GM19324 (cell line): ENCODE measurements around the gene SH3BGRL2.

Source experiments
- ATAC-seq: cut with Tn5 transposase; IDR thresholded peaks from one replicate; pipeline ENCODE4 v1.9.1; 2021; ENCODE audit warnings: mild to moderate bottlenecking, moderate library complexity; ENCODE audit not compliant: unreplicated experiment, low FRiP score

The SH3BGRL2 gene

DNA sequence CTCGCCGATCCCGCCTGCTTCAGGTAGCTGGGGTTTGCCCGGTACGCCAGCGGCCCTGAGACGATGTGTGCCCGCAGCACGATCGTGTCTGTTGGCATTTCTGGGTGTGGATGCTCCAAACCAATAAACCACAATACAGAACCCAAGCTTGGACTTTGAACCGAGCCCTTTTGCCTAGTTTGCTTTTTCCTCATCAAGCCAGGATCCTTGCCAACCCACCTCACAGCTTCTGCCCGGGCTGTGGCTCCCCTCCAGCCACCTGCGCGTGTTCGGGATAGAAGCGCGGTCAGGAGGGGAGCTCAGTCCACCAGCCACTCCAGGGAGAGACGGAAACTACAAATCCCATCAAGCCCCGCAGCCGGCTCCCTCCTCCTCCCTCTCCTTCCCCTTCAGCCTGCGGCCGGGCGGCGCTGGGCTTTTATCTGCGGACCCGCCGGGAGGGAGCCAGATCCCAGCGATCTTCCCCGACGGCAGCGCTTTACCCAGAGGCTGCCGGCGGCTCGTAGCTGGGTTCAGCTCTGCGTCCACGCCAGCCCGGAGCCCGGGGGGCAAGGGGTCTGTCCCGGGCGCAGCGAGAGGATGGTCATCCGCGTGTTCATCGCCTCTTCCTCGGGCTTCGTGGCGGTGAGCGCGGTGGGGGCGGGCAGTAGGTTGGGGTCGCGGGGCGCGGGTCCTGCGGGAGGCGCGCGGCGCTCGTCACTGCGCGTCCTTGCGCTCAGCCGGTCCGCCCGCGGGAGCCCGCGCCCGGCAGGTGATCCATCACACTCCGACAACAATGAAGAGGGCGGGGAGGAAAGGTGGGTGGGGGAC lies at the start of gene SH3BGRL2:
SH3BGRL2 (plus strand) TSS at position 447 of the 810 bp plus-strand sequence; CDS start at position 580, 133 bp downstream.
- peak; percentile 50 for ATAC-seq

DNA sequence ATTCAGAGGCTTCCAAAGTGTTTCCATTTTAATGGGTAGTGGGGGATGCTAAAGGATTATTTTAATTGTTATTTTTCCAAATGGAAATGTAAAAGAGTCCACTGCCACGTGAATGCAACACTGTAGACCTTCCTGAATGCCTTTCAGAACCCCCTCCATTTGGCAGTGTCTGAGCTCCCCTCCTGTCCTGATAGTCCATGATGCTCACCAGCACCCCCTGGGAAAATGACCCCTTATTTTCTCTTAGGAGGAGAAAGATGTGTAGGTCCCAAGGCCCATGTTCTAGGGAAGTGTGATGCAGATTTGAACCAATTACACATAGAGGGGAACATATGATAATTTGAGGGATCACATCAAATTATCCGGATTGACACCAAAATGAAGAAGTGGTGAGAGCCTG lies 46.8 kb upstream of the SH3BGRL2 start:
- ATAC-seq, result no peak

DNA sequence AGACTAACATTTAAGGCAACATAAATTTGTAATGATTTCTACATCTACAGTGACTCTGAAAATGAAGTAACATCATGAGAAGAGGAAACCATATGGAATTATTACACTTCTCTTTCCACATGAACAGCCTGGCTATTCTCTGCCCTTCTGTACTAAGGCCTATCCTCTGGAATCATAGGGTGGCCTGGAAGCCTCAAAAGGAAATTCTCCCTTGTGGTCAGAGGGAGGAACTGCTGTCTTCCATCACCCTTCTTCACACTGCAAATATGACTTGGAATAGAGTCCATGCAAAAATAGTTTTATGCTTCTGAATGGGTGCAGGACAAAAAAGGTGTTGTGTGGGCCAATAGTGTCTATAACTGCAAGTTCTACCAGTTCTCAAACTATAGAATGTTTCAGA lies 44.6 kb upstream of the SH3BGRL2 start:
- no peak for ATAC-seq

DNA sequence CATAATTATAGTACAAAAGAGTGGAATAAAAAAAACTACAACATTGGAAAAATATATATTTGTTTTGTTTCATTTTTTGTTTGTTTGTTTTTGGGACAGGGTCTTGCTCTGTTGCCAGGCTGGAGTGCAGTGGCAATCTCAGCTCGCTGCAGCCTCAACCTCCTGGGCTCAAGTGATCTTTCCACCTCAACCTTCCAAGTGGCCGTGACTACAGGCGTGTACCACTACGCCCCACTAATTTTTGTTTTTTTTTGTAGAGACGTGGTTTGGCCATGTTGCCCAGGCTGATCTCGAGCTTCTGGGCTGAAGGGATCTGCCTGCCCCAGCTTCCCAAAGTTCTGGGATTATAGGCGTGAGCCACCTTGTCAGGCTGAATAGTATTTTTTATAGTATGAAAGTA lies 41.4 kb upstream of the SH3BGRL2 start:
- ATAC-seq, result no peak

DNA sequence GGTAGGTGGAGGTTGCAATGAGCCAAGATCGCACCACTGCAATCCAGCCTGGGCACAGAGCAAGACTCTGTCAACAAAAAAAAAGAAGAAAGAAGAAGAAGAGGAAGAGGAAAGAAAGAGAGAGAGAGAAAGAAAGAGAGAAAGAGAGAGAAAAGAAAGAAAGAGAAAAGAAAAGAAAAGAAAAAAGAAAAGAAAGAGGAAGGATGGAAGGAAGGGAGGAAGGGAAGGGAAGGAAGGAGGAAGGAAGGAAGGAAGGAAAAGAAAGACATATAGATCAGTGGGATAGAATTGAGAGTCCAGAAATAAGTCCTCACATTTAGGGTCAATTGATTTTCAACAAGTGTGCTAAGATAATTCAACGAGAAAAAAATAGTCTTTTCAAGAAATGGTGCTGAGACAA lies 34.0 kb upstream of the SH3BGRL2 start:
- no peak for ATAC-seq

DNA sequence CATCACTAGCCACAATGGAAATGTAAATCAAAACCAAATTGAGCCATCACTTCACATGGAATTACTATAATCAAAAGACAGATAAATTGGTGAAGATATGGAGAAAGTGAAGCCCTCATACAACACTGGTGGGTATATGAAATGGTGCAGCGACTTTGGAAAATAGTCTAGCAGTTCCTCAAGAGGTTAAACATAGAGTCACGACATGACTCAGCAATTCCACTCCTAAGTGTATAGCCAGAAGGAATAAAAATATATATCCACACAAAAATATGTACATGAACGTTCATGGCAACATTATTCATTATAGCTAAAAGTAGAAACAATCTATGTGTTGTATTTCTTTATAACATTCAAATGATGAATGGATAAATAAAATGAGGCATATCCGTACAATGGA lies 33.1 kb upstream of the SH3BGRL2 start:
- ATAC-seq, result no peak

DNA sequence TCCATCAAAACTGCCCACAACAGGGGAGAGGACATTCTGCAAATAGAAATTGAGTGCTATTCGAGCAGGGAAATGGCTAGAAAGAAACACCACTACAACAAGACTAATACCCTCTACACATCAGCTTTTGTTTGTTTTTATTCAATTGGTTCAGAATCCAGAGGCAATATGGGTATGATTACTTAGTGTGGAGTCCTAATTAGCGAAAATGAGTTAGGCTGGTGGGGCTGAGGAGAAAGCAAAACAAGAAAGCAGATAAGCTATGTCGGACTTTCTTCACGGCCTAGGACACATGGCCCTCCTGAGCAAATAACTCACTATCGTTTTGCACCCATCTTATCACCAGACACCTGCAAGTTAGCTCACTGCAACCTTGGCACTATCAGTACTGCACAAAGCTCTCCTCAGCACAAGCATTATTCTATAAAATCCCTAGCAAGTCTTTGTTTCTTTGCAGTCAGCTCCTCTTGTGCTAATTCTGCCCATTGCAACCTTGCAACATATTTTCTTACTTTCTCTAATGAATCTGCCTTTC lies 31.3 kb upstream of the SH3BGRL2 start:
- no peak for ATAC-seq

DNA sequence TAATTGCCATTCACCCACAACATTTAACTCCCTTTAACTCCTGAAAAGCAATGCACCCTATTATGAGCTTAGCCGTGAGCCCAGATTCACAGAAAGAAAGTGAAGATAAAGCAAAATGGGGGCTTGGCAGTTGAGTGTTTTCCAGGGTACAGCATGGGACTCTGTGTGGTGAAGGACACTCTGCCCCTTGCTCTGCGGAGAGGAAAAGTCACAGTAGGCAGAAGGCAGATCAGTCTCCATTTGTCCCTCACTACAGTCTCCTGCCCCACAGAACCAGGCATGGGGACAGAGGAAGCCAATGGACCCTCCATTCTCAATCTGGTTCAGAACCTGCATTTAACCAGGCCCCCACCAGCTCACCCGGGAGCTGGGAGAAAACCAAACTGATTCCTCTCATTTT lies 30.8 kb upstream of the SH3BGRL2 start:
- no peak for ATAC-seq

DNA sequence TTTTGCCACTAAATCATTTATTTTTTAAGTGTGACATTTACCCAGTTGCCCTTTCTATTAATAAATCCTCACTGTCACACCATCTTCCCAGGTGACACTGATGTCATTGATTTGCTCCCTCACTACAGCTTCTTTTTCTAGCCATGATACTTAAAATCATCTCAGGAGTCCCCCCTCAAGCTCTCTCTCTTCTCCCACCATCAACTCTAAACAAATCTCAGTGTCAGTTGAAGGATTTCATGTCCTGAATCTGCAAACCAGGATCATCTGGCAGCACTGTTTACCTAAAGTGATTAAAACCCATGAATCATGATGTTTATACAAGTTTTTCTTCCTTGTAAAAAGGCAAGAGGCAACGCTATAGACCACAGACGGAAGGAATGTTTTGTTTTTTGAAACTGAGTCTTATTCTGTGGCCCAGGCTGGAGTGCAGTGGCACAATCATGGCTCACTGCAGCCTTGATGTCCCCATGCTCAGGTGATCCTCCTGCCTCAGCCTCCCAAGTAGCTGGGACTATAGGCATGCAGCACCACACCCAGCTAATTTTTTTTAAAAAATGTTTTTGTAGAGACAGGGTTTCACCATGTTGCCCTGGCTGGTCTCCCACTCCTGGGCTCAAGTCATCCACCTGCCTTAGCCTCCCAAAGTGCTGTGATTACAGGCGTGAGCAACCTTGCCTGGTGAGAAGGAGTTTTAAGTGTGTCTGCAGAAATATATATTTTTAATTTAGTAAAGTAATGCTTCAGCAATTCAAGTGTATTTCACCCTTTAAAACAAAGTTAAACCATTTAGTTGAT lies 30.1 kb upstream of the SH3BGRL2 start:
- no peak for ATAC-seq

DNA sequence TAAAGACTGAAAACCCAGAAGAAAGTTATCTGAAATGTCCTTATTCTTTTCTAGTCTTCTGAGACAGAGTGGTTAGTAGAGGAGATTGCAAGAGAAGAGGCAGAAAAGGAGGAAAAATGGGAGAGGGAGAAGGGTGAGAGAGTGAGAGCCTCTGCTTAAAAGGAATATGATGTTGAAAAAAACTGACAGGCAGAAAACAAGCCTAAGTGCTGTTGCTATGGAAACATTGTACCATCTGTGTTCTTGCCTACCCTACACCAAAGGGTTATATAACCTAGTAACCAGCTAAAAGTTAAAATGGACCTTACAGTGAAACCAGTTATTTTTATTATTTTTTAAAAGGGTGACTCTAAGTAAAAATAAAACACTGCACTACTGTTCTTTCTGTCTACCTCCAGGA lies 28.3 kb upstream of the SH3BGRL2 start:
- ATAC-seq, result no peak

DNA sequence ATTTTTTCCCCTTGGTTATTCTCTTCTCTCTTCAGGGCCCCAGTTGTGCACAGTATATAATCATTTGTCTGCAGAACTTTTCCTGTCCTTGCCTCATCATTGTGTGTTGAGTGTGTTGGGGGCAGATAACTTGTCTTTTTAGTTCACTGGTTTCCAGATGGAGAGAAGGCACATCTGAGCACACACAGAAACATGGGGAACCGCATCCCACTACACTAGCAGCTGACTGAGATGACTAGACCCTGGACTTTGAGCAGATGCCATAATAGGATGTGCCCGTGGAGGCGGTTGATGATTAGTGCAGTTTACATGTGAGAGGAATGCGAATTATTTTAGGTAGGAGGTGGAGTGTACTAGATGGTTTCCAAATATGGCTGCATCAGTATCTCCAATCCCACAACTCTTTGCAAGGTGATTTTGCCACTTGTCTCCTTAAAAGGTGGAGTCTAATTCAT lies 26.5 kb upstream of the SH3BGRL2 start:
- ATAC-seq, result no peak

DNA sequence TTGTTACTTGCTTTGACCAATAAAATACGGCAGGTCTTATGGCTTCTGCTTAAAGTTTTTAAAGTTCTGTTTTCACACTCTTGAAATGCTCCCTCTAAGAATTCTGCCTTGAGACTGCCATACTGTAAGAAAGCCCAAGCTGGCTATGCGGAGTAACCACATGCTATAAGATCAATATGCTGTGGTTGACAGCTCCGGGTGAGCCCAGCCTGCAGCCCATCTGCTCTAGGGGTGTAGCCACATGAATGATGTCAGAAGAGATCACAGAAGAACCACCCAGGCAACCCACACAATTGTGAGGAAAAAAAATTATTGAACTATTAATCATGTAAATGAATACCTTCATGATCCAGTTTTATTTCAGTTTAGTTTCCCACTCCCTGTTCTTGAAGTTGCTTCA lies 26.1 kb upstream of the SH3BGRL2 start:
- no peak for ATAC-seq

DNA sequence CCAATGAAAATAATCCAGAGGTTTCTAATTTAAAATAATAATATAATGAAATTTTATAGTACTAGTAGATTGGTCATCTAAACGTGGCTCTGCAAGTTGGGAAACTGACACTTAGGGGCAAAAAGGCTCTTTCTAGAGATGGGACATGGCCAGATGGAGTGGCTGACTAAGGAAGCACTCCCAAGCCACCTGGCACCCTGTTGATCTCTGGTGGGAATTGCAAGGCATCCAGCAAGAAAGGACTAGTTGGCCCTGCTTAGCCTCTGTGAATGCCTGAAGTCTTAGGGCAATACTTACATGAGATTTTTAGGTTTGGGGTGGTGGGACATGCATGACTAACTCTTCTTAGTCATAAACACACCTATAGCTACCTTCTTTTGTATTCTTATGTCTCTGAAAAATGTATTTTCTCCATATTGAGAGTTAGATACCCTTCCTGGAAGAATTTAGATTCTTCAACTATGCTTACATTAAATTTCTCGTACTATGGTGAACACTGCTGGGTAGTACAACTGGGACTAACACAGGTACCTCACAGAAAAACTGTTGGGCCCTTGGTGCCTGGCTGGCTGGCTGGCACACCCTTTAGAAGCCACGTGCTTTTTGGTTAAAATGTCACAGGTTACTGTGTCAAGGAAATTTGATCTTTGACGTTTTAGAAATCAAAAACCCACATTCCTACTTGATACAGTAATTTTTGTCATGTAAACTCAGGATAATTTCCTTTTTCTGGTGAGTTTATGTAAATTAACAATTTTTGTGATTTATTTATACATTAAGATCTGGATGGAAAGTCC lies 25.0 kb upstream of the SH3BGRL2 start:
- ATAC-seq, result no peak

DNA sequence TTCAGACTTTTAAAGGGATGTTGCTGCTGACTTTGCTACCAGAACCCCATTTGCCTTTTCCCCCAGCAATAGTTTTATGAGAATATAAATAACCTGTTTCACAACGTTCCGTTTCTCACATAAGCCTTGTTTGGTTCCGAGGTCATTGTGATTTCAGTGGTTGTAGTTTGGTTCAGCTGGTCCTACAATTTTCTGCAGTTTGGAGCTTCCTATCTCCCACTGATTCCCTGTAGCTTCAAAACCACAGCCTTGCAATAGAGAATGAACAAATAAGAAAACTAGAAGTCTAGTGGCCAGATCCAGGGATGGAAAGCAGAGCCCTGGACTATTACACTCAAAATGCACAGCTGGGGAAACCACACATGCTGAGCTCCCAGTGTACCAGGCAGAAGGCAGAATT lies 24.1 kb upstream of the SH3BGRL2 start:
- ATAC-seq, result no peak

DNA sequence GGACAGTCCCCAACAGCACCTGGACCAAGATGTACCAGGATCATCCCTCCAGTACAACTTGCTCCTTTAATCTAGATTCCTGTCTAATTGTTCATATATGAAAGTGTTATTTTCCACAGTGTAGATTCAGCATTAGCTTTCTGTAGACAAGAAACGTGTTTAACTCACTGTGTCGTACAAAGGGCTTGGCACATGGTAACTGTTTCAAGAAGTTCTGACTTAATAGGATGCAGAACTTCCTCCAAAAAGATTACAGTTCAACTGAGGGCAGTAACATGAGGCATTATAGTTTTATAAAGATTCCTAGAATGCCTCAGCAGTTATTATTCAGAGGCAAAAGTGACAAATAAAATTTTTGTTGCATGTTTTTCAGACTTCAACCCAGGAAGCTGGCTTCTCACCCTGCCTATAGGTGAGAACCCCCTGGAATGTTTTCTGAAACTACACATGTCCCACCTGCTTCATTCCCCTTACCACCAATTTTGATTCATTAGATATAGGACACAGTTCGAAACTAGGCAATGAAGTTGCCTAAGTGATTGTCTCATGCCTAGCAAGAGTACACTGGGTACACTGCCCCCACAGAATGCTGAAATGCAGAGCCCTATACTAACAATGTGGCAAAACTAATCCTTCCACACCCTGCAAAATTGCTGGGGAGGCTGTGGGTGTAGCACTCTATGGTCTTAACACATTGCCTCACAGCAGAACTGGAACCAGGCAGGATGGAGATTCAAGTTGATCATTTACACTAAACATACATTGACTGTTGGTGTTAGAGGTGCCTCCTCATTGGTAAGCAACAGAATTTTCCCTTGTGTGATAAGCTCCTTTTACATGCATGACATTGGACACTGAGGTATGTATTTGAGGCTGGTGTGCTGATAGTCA lies 22.6 kb upstream of the SH3BGRL2 start:
- no peak for ATAC-seq

DNA sequence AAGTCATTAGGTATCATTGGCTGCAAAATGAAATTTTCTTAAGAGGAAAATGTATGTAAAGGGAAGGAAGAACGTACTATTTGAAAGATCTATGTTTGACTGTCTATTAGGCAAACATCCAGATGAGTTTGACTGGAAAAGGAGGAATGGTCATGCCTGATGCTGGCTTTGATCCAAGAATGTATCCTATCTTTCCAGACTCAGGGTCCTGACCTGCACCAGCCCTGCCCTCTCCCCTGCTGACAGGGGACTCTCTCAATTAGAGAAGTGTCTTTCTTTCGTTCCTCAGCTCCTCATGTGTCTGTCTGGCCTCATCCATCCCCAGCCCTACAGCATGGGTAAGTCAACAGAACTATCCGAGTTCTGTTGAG lies 21.9 kb upstream of the SH3BGRL2 start:
- no peak for ATAC-seq

DNA sequence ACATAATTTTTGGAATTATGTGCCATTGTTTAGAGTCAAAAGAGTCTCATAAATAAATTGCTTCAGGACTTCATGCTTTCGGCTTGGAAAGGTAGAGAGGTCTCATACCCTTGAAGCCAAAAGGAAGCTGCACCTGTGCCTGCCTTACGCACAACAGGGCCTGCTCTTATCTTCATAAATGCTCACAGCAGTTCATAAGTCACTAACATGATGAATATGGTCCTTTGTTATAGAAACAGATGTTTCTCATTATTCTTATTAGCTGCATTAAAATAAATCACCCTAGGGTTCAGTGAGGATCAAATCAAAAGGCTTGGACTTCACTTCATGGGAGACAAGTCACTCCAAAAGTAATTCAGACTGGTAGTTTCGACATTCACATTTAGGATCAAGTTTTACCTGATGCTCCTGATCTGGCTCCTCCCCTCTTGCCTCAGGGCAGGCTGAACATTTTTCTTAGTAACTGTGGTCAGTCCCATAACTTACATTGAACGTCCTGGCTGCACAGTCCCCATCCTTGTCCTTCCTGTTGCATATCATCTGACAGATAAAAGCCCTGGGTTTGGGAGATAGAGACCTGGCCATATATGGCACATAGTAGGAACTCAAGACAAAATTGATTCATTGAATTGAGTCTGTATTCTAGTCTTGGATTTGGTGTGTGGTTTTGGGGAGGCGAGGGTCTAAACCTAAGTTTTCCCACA lies 20.7 kb upstream of the SH3BGRL2 start:
- no peak for ATAC-seq

DNA sequence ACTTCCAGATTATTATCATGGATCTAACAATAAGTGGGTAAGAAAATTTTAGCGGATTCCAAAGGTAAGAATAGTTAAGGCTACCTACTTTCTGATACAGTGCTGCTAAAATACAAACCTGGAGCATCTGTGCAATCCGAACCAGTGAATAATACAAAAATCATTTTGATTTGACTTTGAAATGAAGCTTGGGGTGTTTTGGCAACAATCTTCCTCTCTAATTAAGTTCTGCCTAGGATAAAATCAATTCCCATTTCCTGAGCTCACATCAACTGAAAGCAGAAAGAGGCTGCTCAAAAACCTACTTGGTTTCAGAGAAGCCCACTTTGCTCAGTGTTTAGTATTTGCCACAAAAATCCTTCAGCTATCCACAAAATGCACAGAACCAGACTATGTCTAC lies 18.7 kb upstream of the SH3BGRL2 start:
- ATAC-seq, result no peak

DNA sequence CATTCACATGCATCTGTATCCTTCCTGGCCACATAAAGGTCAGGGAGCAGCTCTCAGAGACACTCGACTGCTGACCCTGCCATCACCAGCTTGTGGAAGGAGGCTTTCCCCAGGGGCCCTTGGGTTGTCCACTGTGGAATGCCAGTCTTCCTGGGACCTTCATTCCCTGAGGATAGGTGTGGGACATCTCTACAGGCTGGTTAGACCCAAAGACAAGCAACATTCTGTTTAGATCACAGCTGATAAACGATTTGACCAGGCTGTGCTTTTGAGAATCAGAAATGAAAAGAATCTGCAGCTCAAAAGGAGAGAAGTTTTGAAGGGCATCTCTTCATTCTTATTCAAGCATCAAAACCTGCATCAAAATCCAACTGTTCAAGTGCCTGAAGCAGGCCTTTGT lies 18.2 kb upstream of the SH3BGRL2 start:
- ATAC-seq, result no peak
